C4-2B (cell line): ENCODE measurements around the gene ALG11.
"Not testable (repeated sequence)": the region's sequence is repeated elsewhere in the genome, so short reads cannot be mapped to it uniquely, and the experiment has no call there.

Source experiments
- H3K27ac ChIP-seq: fragments of 450-650 bp; 2 replicates; pipeline ENCODE4 v1.5.1; 2017
- ZFX ChIP-seq: fragments of 450-650 bp; IDR thresholded peaks from 2 replicates; pipeline ENCODE4 v1.6.1; 2017
- TF ChIP-seq, protein P1 (sequence below): fragments of 450-650 bp; conservative IDR thresholded peaks from 2 replicates; pipeline ENCODE4 v1.5.1; 2017; ENCODE audit warnings: mild to moderate bottlenecking

Gene ALG11

DNA sequence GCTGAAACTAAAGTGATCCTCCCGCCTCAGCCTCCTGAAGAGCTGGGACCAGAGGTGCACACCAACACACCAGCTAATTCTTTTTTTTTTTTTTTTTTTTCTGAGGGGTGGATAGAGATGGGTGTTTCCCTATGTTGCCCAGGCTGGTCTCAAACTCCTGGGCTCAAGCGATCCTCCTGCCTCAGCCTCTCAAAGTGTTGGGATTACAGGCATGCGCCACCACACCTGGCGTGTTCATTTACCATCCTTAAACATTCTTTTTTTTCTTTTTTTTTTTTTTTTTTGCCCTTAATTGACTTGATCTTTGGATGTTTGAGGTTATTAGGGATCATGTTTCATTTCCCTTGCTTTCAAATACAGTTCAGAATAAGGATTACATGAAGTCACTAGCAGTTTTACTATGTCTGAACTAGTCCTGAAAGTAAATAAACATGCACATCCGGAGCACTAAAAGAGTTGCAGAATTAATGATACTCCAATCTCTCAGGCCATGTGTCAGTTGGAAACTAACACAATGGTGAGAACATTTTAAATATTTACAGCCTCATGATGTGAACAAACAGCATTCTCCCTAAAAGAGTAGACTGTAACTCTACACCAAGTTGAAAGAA, 22.5 kb downstream of the ALG11 start:
- no peak for TF ChIP-seq ZFX
- TF ChIP-seq, protein P1, sequence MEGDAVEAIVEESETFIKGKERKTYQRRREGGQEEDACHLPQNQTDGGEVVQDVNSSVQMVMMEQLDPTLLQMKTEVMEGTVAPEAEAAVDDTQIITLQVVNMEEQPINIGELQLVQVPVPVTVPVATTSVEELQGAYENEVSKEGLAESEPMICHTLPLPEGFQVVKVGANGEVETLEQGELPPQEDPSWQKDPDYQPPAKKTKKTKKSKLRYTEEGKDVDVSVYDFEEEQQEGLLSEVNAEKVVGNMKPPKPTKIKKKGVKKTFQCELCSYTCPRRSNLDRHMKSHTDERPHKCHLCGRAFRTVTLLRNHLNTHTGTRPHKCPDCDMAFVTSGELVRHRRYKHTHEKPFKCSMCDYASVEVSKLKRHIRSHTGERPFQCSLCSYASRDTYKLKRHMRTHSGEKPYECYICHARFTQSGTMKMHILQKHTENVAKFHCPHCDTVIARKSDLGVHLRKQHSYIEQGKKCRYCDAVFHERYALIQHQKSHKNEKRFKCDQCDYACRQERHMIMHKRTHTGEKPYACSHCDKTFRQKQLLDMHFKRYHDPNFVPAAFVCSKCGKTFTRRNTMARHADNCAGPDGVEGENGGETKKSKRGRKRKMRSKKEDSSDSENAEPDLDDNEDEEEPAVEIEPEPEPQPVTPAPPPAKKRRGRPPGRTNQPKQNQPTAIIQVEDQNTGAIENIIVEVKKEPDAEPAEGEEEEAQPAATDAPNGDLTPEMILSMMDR = no peak

DNA sequence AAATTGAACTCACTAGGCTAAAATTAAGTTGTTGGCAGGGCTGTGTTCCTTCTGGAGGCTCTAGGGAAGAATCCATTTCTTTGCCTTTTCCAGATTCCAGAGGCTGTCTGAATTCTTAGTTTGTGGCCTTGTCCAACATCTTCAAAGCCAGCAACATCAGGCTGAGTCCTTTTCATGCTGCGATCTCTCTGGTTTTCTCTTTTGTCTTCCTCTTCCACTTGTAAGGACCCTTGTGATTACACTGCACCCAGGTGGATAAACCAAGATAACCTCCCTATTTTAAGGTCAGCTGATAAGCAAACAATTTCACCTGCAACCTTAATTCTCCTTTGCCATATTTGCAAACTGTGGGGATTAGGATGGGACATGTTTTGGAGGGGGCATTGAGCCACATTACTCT, 23.8 kb downstream of the ALG11 start:
- TF ChIP-seq ZFX = no peak
- H3K27ac ChIP-seq = no peak overlapping the region

More for the DNA sequence above, 22.5 kb downstream of the ALG11 start:
- H3K27ac ChIP-seq = peak overlapping the region; percentile 67

- TF ChIP-seq ZFX = no peak
- TF ChIP-seq, protein P1 = no peak
- no peak overlapping the region for H3K27ac ChIP-seq
Measured at GRCh38 chr13:52043675-52044074, 31.5 kb downstream of the ALG11 start.

DNA sequence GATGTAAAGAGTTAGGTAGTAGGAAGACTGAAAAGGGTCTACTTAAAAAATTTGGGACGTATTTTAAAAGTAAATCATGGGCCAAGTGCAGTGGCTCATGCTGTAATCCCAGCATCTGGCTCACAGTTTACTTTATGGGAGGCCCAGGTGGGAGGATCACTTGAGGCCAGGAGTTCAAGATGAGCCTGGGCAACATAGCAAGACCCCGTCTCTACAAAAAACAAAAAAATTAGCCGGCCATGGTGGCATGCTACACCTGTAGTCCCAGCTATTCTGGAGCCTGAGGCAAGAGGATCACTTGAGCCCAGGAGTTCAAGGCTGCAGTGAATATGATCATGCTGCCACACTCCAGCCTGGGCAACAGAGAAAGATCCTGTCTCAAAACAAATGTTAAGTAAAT, 35.3 kb downstream of the ALG11 start:
- no peak overlapping the region for H3K27ac ChIP-seq
- TF ChIP-seq, protein P1 = no peak
- TF ChIP-seq ZFX = no peak

DNA sequence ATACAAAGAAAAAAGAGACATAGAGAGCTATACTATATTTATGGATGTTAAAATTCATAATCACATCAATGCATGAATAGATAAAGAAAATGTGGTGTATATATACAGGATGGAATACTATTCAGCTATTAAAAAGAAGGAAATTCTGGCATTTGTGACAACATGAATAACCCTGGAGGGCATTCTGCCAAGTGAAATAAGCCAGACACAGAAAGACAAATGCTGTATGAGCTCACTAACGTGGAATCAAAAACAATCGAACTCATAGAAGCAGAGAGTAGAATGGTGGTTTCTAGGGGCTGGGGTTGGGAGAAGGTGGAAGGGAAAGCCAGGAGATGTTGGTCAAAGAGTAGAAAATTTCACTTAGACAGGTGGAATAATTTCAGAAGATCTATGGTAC, 36.3 kb downstream of the ALG11 start:
- TF ChIP-seq, protein P1 = no peak
- TF ChIP-seq ZFX = no peak
- H3K27ac ChIP-seq = no peak overlapping the region

DNA sequence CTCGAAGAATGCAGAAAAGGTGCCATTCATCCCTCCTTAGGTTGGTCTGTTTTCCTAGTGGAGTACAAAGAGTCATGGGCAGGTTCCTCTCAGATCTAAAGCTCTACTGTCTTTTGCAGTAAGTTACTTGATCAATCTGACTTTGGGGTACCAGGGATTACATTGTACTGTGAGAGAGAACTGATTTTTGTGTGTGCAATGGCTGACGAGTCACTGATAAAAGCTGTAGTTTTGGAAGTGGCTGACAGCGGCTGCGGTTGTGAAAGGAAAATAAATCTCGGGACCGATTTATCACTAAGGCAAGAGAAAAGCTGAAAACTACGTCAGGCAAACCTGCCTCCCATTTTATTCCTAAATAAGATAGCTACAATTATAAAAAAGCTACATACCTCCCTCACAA, 39.2 kb downstream of the ALG11 start:
- H3K27ac ChIP-seq = no peak overlapping the region
- TF ChIP-seq ZFX = no peak
- TF ChIP-seq, protein P1 = no peak

DNA sequence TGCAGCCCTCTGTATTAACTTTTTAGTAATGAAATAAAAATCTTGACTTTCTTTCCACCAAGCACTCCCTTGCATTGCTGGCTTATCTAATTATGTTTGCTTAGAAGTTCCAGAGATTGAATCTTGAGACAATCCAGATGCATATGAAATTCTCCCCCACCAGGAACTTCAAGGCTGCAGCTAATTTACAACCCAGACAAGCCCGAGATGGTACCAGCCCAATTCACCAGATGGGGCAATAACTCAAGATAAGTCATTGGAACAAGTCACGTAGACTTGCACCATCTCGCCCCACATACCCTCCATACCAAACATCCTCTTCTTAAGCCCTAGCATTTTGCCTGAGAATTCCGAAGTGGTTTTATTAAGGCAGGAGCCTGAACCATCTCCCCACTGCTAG, 41.3 kb downstream of the ALG11 start:
- H3K27ac ChIP-seq = no peak overlapping the region
- TF ChIP-seq ZFX = no peak
- TF ChIP-seq, protein P1 = no peak

DNA sequence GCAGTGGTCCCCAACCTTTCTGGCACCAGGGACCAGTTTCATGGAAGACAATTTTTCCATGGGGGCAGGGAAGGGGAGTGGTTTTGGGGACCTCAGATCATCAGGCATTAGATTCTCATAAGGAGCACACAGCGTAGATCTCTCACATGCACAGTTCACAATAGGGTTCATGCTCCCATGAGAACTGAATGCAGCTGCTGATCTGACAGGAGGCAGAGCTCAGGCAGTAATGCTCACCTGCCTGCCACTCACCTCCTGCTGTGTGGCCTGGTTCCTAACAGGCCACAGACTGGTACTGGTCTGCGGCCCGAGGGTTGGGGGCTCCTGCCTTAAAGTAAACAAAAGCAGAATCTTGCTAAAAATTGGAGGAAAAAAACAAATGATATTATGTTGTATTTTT, 48.9 kb downstream of the ALG11 start:
- not testable (repeated sequence) for H3K27ac ChIP-seq
